ENCODE results near the gene SNX14.
"Not testable (repeated sequence)": the region's sequence is repeated elsewhere in the genome, so short reads cannot be mapped to it uniquely, and the experiment has no call there.

The SNX14 gene

GRCh38 chr6:85568411-85568810 is 25.2 kb downstream of the SNX14 start:
- Histone ChIP-seq H3F3A (ENCODE audit: control insufficient read depth, insufficient read depth) (0 out of 2 replicates have a peak, but pooled peaks cover 2% of the 10 kb centered on the region), H3K4me2 (ENCODE audit: low read length) (no peak overlapping the region), H3K9me3 (ENCODE audit: control insufficient read depth, insufficient read depth, low read length) (no peaks in the 10 kb centered on the region), H3K9me2 (replicated peaks; ENCODE audit: control insufficient read depth, low read length) (no peaks in the 10 kb centered on the region), H3K4me1 (ENCODE audit: control insufficient read depth, low read length) (no peaks in the 10 kb centered on the region), H3K36me3 (ENCODE audit: control insufficient read depth, low read length) (peaks cover 51% of the 10 kb centered on the region), H3K4me3 (ENCODE audit: low read length) (no peak overlapping the region), H3K27me3 (ENCODE audit: control insufficient read depth, low read length) (no peaks in the 10 kb centered on the region), H3K27ac (ENCODE audit: low read depth, low read length) (no peak overlapping the region), H4K20me1 (ENCODE audit: control insufficient read depth, insufficient read depth, low read depth, low read length) (no peaks in the 10 kb centered on the region), H3K79me2 (ENCODE audit: control insufficient read depth, low read length) (peaks cover 8% of the 10 kb centered on the region)
- no peak for TF ChIP-seq EZH2phosphoT487 (IDR thresholded peaks at IDR 0.05; ENCODE audit: borderline replicate concordance, low read length)
- TF ChIP-seq CTCF (IDR thresholded peaks at IDR 0.05; ENCODE audit: low read depth, low read length, poor library complexity, severe bottlenecking): no peak

- no peak overlapping the region for H3K4me3 ChIP-seq (ENCODE audit: low read length)
- no peaks in the 10 kb centered on the region for H3K4me1 ChIP-seq (ENCODE audit: control insufficient read depth, low read length)
- H3K9me3 ChIP-seq (ENCODE audit: control insufficient read depth, insufficient read depth, low read length): no peaks in the 10 kb centered on the region
- no peaks in the 10 kb centered on the region for H3K9me2 ChIP-seq (replicated peaks; ENCODE audit: control insufficient read depth, low read length)
- TF ChIP-seq CTCF (IDR thresholded peaks at IDR 0.05; ENCODE audit: low read depth, low read length, poor library complexity, severe bottlenecking) (no peak), EZH2phosphoT487 (IDR thresholded peaks at IDR 0.05; ENCODE audit: borderline replicate concordance, low read length) (no peak)
- H3K27ac ChIP-seq (ENCODE audit: low read depth, low read length): no peak overlapping the region
- H3F3A ChIP-seq (ENCODE audit: control insufficient read depth, insufficient read depth): 0 out of 2 replicates have a peak, but pooled peaks cover 2% of the 10 kb centered on the region
- no peak overlapping the region for H3K4me2 ChIP-seq (ENCODE audit: low read length)
- no peaks in the 10 kb centered on the region for H3K27me3 ChIP-seq (ENCODE audit: control insufficient read depth, low read length)
- no peaks in the 10 kb centered on the region for H3K79me2 ChIP-seq (ENCODE audit: control insufficient read depth, low read length)
- H4K20me1 ChIP-seq (ENCODE audit: control insufficient read depth, insufficient read depth, low read depth, low read length): no peaks in the 10 kb centered on the region
- H3K36me3 ChIP-seq (ENCODE audit: control insufficient read depth, low read length): peaks cover 37% of the 10 kb centered on the region
These were observed 27.9 kb downstream of the SNX14 start for GRCh38 chr6:85565736-85566135.

GRCh38 chr6:85564223-85564622 is 29.4 kb downstream of the SNX14 start:
- not testable (repeated sequence) for H3K4me3 ChIP-seq (ENCODE audit: low read length); H3K4me2 ChIP-seq (ENCODE audit: low read length); H3F3A ChIP-seq (ENCODE audit: control insufficient read depth, insufficient read depth); H4K20me1 ChIP-seq (ENCODE audit: control insufficient read depth, insufficient read depth, low read depth, low read length); H3K79me2 ChIP-seq (ENCODE audit: control insufficient read depth, low read length); H3K27me3 ChIP-seq (ENCODE audit: control insufficient read depth, low read length); H3K4me1 ChIP-seq (ENCODE audit: control insufficient read depth, low read length); H3K27ac ChIP-seq (ENCODE audit: low read depth, low read length); H3K9me2 ChIP-seq (replicated peaks; ENCODE audit: control insufficient read depth, low read length); H3K9me3 ChIP-seq (ENCODE audit: control insufficient read depth, insufficient read depth, low read length)
- H3K36me3 ChIP-seq (ENCODE audit: control insufficient read depth, low read length): peaks cover 34% of the 10 kb centered on the region

- Histone ChIP-seq H3K27ac (ENCODE audit: low read depth, low read length) (no peak overlapping the region), H3K27me3 (ENCODE audit: control insufficient read depth, low read length) (no peaks in the 10 kb centered on the region), H3K4me2 (ENCODE audit: low read length) (no peak overlapping the region), H3K36me3 (ENCODE audit: control insufficient read depth, low read length) (peaks cover 15% of the 10 kb centered on the region), H4K20me1 (ENCODE audit: control insufficient read depth, insufficient read depth, low read depth, low read length) (no peaks in the 10 kb centered on the region), H3K9me2 (replicated peaks; ENCODE audit: control insufficient read depth, low read length) (no peaks in the 10 kb centered on the region), H3K4me1 (ENCODE audit: control insufficient read depth, low read length) (no peaks in the 10 kb centered on the region), H3K79me2 (ENCODE audit: control insufficient read depth, low read length) (no peaks in the 10 kb centered on the region), H3F3A (ENCODE audit: control insufficient read depth, insufficient read depth) (no peaks in the 10 kb centered on the region), H3K9me3 (ENCODE audit: control insufficient read depth, insufficient read depth, low read length) (no peaks in the 10 kb centered on the region), H3K4me3 (ENCODE audit: low read length) (no peak overlapping the region)
- TF ChIP-seq CTCF (IDR thresholded peaks at IDR 0.05; ENCODE audit: low read depth, low read length, poor library complexity, severe bottlenecking) (no peak), EZH2phosphoT487 (IDR thresholded peaks at IDR 0.05; ENCODE audit: borderline replicate concordance, low read length) (no peak)
These were observed 31.8 kb downstream of the SNX14 start for GRCh38 chr6:85561750-85562357.
